ENCODE measurements around the gene FBXO38. TPM values are rescaled to one million over a fixed set of nuclear protein-coding genes. Genes with fewer than 3 reads are reported as not detected.
A peak's percentile ranks its signal among the peaks of the same experiment; 100 is the strongest.

The FBXO38 gene
- polyA plus RNA-seq, 3 donors, result 6.8 to 22.1 (median 14.8) TPM

DNA sequence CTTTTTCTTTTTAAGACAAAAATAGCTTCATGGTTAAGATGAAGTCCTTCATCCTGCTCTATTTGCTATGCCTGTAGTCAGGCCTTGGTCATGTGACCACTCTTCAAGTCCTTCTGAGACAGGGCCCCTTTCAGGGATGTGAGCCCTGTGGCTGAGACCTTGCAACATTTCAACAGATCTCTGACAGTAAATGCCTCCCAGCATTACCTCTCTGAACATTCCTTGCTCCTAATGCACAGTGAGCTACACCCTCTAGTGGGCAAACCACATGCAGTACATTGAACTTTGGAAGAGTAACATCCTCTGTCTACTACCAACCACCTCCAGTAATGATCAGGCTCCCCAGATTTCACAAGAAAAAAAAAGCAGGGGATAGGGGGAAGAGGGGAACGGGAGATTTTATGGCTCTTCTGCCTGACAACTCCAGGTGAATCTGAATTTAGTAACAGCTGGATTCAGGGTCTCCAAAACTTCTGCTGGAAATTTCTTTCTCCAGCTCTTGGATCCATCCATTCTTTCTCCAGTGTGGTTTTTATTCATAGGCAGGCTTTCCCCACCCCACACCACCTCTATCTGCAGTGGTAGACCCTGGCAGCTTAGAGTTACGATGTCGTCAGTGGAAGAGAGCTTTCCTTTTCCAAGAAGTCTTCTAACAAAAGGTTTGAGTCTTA, 8.9 kb upstream of the FBXO38 start:
- Mint-ChIP-seq H3K36me3 (peaks cover 6 to 9% of the 10 kb centered on the region in 2 donors), H3K27me3 (ENCODE audit: low read depth in 3 of 3) (no peaks in the 10 kb centered on the region), H3K9me3 (peaks cover 9 to 15% (median 14%) of the 10 kb centered on the region in 7 donors), H3K4me3 (no peak overlapping the region), H3K27ac (peak overlapping the region in 1 of 7 donors; percentile 32), H3K4me1 (peaks cover 13% of the 10 kb centered on the region)
- Histone ChIP-seq H3K4me3 (replicated peaks in 1 of 3; ENCODE audit: low read depth in 2 of 3, low read length in 3 of 3) (no peak overlapping the region), H4K20me1 (ENCODE audit: insufficient read depth, low read length) (no peaks in the 10 kb centered on the region), H3K36me3 (replicated peaks in 1 of 2; ENCODE audit: control insufficient read depth in 1 of 2, insufficient read depth in 2 of 2, low read length in 2 of 2) (peaks cover 0 to 9% of the 10 kb centered on the region in 2 donors), H3K9ac (ENCODE audit: insufficient read depth, low read length, poor library complexity, severe bottlenecking) (no peak overlapping the region), H2AFZ (ENCODE audit: insufficient read depth, low read depth, low read length, poor library complexity, severe bottlenecking) (no peak overlapping the region), H3K27me3 (ENCODE audit: control insufficient read depth in 2 of 2, insufficient read depth in 2 of 2, low read length in 2 of 2) (no peaks in the 10 kb centered on the region), H3K4me1 (ENCODE audit: control insufficient read depth in 1 of 2, insufficient read depth in 2 of 2, low read length in 2 of 2) (peaks cover 4 to 7% of the 10 kb centered on the region in 2 donors), H3K79me2 (ENCODE audit: insufficient read depth, low read length) (no peaks in the 10 kb centered on the region), H3K9me3 (replicated peaks in 1 of 2; ENCODE audit: control insufficient read depth in 1 of 2, insufficient read depth in 1 of 2, low read length in 2 of 2) (peaks cover 8 to 13% of the 10 kb centered on the region in 2 donors), H3K4me2 (replicated peaks; ENCODE audit: extremely low read depth, low read length, poor library complexity, severe bottlenecking) (no peak overlapping the region), H3K27ac (ENCODE audit: low read depth in 1 of 2, low read length in 2 of 2) (no peak overlapping the region)
- TF ChIP-seq, protein P1, sequence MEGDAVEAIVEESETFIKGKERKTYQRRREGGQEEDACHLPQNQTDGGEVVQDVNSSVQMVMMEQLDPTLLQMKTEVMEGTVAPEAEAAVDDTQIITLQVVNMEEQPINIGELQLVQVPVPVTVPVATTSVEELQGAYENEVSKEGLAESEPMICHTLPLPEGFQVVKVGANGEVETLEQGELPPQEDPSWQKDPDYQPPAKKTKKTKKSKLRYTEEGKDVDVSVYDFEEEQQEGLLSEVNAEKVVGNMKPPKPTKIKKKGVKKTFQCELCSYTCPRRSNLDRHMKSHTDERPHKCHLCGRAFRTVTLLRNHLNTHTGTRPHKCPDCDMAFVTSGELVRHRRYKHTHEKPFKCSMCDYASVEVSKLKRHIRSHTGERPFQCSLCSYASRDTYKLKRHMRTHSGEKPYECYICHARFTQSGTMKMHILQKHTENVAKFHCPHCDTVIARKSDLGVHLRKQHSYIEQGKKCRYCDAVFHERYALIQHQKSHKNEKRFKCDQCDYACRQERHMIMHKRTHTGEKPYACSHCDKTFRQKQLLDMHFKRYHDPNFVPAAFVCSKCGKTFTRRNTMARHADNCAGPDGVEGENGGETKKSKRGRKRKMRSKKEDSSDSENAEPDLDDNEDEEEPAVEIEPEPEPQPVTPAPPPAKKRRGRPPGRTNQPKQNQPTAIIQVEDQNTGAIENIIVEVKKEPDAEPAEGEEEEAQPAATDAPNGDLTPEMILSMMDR (IDR thresholded peaks at IDR 0.05), result peak; percentile 78
- WGBS (ENCODE audit: insufficient coverage), result no CpG with 5 or more reads among the region's 3 CpGs
- DNase-seq, result peak; percentile 27 to 57 (median 49)
- intact Hi-C loops (cut with micrococcal nuclease), result loop anchor here (5.0 to 10.0 kb wide), 2 partner anchors 198 to 200 kb away; no protein-coding TSS in a partner anchor

DNA sequence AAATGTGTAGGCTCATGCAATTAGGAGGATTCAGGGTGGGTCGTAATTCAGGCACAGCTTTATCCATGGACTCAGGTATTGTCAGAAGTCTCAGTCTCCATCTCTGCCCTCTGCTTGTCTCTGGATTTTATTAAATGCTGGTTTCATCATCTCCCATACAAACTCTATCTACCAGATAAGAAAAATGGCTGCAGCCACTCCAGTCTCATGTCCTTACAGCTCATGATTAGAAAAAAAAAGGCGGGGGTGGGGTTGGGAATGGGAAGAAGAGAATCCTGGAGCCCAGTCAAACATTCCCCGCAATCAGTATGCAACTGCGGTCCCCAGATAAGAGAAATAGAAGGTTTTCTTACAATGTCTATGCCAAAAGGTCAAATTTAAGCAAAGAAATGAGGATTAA, 7.6 kb upstream of the FBXO38 start:
- DNase-seq, result no peak
- peak overlapping the region in 1 of 7 donors; percentile 43 for H3K27ac Mint-ChIP-seq
- Histone ChIP-seq H3K27ac (ENCODE audit: low read depth in 1 of 2, low read length in 2 of 2) (no peak overlapping the region), H3K36me3 (replicated peaks in 1 of 2; ENCODE audit: control insufficient read depth in 1 of 2, insufficient read depth in 2 of 2, low read length in 2 of 2) (peaks cover 0 to 9% of the 10 kb centered on the region in 2 donors), H3K4me2 (replicated peaks; ENCODE audit: extremely low read depth, low read length, poor library complexity, severe bottlenecking) (no peak overlapping the region), H3K9me3 (replicated peaks in 1 of 2; ENCODE audit: control insufficient read depth in 1 of 2, insufficient read depth in 1 of 2, low read length in 2 of 2) (peaks cover 8 to 13% of the 10 kb centered on the region in 2 donors), H3K4me1 (ENCODE audit: control insufficient read depth in 1 of 2, insufficient read depth in 2 of 2, low read length in 2 of 2) (peaks cover 4 to 7% of the 10 kb centered on the region in 2 donors), H3K27me3 (ENCODE audit: control insufficient read depth in 2 of 2, insufficient read depth in 2 of 2, low read length in 2 of 2) (no peaks in the 10 kb centered on the region), H3K4me3 (replicated peaks in 1 of 3; ENCODE audit: low read depth in 2 of 3, low read length in 3 of 3) (no peak overlapping the region), H2AFZ (ENCODE audit: insufficient read depth, low read depth, low read length, poor library complexity, severe bottlenecking) (no peak overlapping the region), H3K9ac (ENCODE audit: insufficient read depth, low read length, poor library complexity, severe bottlenecking) (no peak overlapping the region), H3K79me2 (ENCODE audit: insufficient read depth, low read length) (no peaks in the 10 kb centered on the region), H4K20me1 (ENCODE audit: insufficient read depth, low read length) (no peaks in the 10 kb centered on the region)
- 100% methylated on average over 1 of the region's 4 CpGs for WGBS (ENCODE audit: insufficient coverage)
- H3K36me3 Mint-ChIP-seq, result peaks cover 6 to 9% of the 10 kb centered on the region in 2 donors
- peaks cover 0 to 2% (median 2%) of the 10 kb centered on the region in 3 donors for H3K27me3 Mint-ChIP-seq (ENCODE audit: low read depth in 3 of 3)
- TF ChIP-seq, protein P1 (IDR thresholded peaks at IDR 0.05), result no peak
- peaks cover 13% of the 10 kb centered on the region for H3K4me1 Mint-ChIP-seq
- intact Hi-C loops (cut with micrococcal nuclease), result loop anchor here (5.0 to 10.0 kb wide), 2 partner anchors 199 to 201 kb away; no protein-coding TSS in a partner anchor
- H3K9me3 Mint-ChIP-seq, result peaks cover 9 to 15% (median 14%) of the 10 kb centered on the region in 7 donors
- no peak overlapping the region for H3K4me3 Mint-ChIP-seq

Data from CD14-positive monocyte (primary cell).